Endometrium (tissue), 2 donors: Measurements from ENCODE around the gene PIK3C2G.

Experiments used
- FAIRE-seq: peaks from 2 replicates; lab custom pipeline; 2012; peaks lifted over from hg19 to GRCh38; lab: Jason Lieb, UNC
- donor health status: control.
- donor health status: control.

PIK3C2G gene

GRCh38 chr12:18415227-18415626 is 153.9 kb downstream of the PIK3C2G start:
- no peak for FAIRE-seq

GRCh38 chr12:18416412-18416811 is 155.1 kb downstream of the PIK3C2G start:
- FAIRE-seq: no peak

DNA sequence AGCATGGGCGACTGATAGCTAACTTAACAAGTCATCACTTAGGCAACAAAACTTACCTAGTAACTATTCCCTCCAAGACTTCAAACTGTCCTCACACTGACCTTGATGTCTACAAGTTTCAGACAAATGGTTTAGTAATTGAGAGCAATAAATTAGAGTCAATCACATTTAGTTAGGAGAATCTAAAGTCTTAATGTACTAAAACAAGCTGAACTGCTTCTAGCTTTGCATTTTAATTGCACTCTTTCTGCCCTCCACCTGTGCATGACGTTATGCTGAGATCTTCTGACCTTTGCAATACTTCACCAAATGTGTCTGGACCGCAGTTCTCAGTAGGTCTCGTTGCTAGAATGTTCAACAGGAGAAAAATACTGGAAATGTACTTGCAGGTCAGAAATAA is 158.0 kb downstream of the PIK3C2G start:
- no peak for FAIRE-seq

GRCh38 chr12:18421867-18422266 is 160.5 kb downstream of the PIK3C2G start:
- no peak for FAIRE-seq

DNA sequence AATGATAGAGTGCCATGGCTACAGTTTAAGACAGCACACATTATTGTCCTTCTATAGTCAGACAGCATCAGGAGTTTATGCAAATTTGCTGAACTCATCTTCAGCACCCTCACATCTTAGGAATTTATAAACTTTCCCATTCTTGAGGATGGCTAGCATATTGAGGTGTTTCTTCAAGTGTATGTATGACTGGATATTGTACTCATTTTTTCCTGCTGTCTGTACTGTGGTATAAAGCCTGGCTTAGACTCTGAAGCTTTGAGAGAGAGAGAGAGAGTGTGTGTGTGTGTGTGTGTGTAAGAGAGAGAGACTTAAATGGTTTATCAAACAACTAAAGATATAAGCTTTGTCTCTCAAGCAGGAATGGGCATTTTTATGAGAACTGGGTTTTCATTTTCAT is 161.6 kb downstream of the PIK3C2G start:
- FAIRE-seq: no peak

- no peak for FAIRE-seq
Measured at GRCh38 chr12:18424857-18425256, 163.5 kb downstream of the PIK3C2G start.

- no peak for FAIRE-seq
Measured at GRCh38 chr12:18427520-18427919, 166.2 kb downstream of the PIK3C2G start.

- no peak for FAIRE-seq
Measured at GRCh38 chr12:18428416-18428815, 167.1 kb downstream of the PIK3C2G start.

DNA sequence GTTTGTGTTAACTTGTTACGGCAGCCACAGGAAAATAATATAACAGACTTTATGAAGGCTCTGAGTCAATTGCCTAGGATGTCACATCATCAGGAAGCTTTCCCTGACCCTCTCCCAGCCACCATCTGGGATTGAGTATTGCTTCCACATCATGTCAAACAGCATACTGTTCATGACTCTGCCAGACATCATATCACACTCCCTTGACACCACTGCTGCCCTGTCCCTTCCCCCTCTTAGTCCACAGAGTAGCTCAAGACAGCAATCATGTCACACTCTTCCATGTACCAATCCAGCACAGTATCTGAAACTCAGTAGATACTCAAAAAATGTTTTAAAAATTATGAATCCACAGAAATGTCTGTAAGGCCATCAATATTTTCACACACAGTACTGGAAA is 168.0 kb downstream of the PIK3C2G start:
- no peak for FAIRE-seq

GRCh38 chr12:18430425-18431048 is 169.2 kb downstream of the PIK3C2G start:
- FAIRE-seq: no peak

DNA sequence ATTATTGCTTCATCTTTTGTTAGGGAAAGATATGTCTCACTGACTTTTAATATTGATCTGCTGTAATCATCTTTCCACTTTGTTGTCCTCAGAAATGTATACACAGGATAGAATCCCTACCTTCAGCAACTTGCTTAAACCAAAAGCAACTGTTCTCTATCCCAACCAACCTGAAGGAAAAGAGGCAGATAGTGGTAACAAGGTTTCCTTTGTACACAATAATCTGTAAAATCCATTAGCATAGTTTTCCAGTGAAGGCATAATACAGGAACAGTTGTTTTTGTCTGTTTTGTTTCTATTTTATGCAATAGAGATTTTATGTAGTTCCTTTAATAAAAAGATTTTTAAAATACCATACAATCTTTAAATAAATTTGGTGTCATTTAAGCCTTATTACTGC is 170.5 kb downstream of the PIK3C2G start:
- FAIRE-seq: peak; percentile 84

- no peak for FAIRE-seq
Measured at GRCh38 chr12:18432206-18432605, 170.9 kb downstream of the PIK3C2G start.

- no peak for FAIRE-seq
Measured at GRCh38 chr12:18436170-18436569, 174.9 kb downstream of the PIK3C2G start.

DNA sequence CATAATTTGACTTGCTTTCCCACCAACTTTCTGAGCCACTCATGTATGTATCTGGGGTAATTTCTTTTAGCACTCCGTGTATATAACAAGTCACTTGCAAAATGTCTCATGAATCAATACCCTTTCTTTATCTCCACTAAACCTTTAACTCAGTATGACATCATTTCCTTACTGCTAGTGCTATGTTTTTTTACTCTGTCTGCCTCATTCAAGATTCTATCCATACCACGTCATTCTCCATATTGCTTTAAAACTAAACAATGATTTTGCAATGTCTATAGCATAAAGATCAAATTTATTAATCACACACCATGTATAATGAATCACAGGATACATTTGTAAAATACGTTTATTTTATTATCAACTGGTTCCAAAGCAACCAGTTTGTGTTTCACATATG is 178.2 kb downstream of the PIK3C2G start:
- no peak for FAIRE-seq

- no peak for FAIRE-seq
Measured at GRCh38 chr12:18443768-18444437, 182.6 kb downstream of the PIK3C2G start.

GRCh38 chr12:18446061-18446644 is 184.8 kb downstream of the PIK3C2G start:
- no peak for FAIRE-seq

- no peak for FAIRE-seq
Measured at GRCh38 chr12:18454330-18454729, 193.0 kb downstream of the PIK3C2G start.

DNA sequence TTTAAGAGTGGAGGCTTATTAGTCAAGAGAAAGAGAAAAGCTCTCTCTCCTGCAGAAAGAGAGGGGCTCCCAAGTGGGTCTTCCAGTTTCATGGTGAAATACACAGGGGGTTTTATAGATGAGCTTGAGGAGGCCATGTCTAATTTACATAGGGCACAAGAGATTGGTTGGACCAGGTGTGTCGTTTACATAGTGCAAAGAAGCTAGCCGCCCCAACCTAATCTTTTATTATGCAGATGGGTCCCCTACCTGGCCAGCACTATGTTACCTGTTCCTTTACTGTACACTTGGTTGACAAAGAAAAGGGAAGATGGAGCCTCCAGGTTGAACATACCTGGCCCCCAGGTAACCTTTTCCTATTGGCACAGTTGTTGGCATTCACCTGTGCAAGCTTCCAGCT is 195.0 kb downstream of the PIK3C2G start:
- no peak for FAIRE-seq

GRCh38 chr12:18457362-18457761 is 196.0 kb downstream of the PIK3C2G start:
- no peak for FAIRE-seq

- FAIRE-seq: no peak
Measured at GRCh38 chr12:18461758-18462157, 200.4 kb downstream of the PIK3C2G start.

- FAIRE-seq: peak; percentile 96
Measured at GRCh38 chr12:18462442-18462841, 201.1 kb downstream of the PIK3C2G start.

- FAIRE-seq: no peak
Measured at GRCh38 chr12:18467620-18468245, 206.4 kb downstream of the PIK3C2G start.
